ENCODE data around the gene NUDT22. TPM values are rescaled to one million over a fixed set of nuclear protein-coding genes. Genes with fewer than 3 reads are reported as not detected.

NUDT22 gene
- total RNA-seq, 2 experiments from 2014 or later, result 83.8 to 84.1 TPM

DNA sequence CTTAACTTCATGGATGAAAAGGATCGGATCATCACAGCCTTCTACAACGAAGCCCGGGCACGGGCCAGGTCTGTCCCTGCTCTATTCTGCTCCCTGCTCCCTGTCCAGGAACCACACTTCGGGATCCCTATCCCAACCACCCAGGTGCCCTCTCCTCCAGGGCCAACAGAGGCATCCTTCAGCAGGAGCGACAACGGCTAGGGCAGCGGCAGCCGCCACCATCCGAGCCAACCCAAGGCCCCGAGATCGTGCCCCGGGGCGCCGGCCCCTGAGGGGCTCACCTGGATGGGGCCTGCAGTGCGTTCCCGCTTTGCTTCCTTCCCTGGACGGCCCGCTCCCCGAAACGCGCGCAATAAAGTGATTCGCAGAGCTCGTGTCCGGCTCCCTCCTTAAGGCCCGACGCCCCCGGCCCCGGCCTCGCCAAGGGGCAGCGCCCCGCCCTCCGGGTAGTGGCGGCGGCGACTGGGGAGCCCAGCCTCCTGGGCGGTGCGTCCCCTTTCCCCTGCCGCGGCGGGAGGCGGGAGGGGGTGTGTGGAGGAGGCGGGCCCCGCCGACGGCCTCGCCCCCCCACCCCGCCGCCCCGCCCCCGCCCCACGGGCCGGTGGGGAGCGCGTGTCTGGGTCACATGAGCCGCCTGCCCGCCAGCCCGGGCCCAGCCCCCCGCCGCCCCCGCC lies 8.0 kb downstream of the NUDT22 start, which contains the start of gene VEGFB:
TSS of gene VEGFB (plus strand) at position 672 of the 674 bp plus-strand sequence. CDS start 250 bp downstream, outside the sequence.
- Mint-ChIP-seq H3K4me3 (peak within 1 kb of the TSS; percentile 81), H3K36me3 (peaks cover 3% of the 10 kb centered on the region), H3K27ac (peak within 1 kb of the TSS; percentile 73), H3K4me1 (peaks cover 43% of the 10 kb centered on the region), H3K9me3 (ENCODE audit: low read depth) (no peaks in the 10 kb centered on the region), H3K27me3 (no peaks in the 10 kb centered on the region)
- DNase-seq (peak; percentile 80), ATAC-seq (peak; percentile 57)
- CTCF ChIA-PET, result interaction anchor here (0.7 to 1.6 kb wide), 2 partner anchors 30 to 43 kb away, joined by 3 to 5 read pairs; no protein-coding TSS in a partner anchor

DNA sequence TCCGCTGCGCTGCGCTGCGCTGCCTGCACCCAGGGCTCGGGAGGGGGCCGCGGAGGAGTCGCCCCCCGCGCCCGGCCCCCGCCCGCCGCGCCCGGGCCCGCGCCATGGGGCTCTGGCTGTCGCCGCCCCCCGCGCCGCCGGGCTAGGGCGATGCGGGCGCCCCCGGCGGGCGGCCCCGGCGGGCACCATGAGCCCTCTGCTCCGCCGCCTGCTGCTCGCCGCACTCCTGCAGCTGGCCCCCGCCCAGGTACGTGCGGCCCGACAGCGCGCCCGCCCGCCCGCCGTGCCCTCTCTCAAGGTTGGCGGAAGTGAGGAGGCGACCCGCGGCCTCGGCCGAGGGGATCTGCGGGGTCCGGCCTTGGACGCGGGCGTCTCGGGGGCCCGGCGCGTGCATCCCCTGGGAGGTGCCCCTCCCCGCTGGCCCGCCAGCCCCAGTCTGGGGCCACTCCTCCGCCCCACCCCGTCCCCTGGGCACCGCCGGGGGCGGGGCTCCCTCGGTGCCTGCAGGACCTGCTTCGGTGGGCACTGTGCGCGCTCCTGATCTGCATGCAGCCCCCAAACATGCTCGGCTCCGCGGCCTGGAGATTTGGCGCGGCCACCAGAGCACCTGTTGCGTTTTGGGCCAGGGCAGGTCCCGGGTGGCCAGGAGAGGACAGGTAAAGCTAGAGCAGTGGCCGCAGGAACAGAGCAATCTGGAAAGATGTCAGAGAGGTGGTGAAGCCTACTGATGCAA lies 8.7 kb downstream of the NUDT22 start:
- H3K9me3 Mint-ChIP-seq (ENCODE audit: low read depth), result no peaks in the 10 kb centered on the region
- peak; percentile 69 for DNase-seq
- peak overlapping the region; percentile 81 for H3K4me3 Mint-ChIP-seq
- H3K27me3 Mint-ChIP-seq, result no peaks in the 10 kb centered on the region
- peak; percentile 48 for ATAC-seq
- peaks cover 3% of the 10 kb centered on the region for H3K36me3 Mint-ChIP-seq
- CTCF ChIA-PET, result interaction anchor here (0.6 to 2.3 kb wide), 3 partner anchors 17 to 44 kb away, joined by 3 to 7 read pairs (median 6); no protein-coding TSS in a partner anchor
- H3K4me1 Mint-ChIP-seq, result peaks cover 38% of the 10 kb centered on the region
- peak overlapping the region; percentile 73 for H3K27ac Mint-ChIP-seq

DNA sequence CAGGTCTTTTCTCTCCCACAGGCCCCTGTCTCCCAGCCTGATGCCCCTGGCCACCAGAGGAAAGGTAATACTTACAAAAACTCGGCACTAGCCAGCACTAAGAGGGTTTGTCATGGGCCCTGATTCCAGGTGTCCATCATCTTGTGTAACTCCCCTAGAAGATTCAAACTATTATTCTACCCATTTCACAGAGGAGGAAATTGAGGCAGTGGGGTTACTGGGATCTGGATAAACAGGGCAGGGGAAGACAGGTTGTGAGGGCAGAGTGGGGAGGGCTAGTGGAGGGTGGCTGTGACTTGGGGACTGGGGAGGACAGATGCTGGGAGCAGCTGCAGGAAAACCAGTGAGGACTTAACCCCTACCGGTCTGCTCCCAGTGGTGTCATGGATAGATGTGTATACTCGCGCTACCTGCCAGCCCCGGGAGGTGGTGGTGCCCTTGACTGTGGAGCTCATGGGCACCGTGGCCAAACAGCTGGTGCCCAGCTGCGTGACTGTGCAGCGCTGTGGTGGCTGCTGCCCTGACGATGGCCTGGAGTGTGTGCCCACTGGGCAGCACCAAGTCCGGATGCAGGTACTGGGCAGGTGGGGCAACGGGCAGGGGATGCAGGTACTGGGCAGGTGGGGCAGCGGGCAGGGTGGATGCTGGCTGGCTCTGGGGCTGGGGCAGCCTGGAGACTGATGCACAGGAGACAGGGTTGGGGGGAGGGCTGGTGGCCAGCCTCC lies 9.5 kb downstream of the NUDT22 start:
- no peak for ATAC-seq
- CTCF ChIA-PET, result interaction anchor here (0.7 to 2.3 kb wide), 3 partner anchors 31 to 69 kb away, joined by 3 to 7 read pairs (median 3); no protein-coding TSS in a partner anchor
- peak overlapping the region; percentile 81 for H3K4me3 Mint-ChIP-seq
- H3K27ac Mint-ChIP-seq, result peak overlapping the region; percentile 73
- DNase-seq, result no peak
- peaks cover 3% of the 10 kb centered on the region for H3K36me3 Mint-ChIP-seq
- H3K9me3 Mint-ChIP-seq (ENCODE audit: low read depth), result no peaks in the 10 kb centered on the region
- no peaks in the 10 kb centered on the region for H3K27me3 Mint-ChIP-seq
- peaks cover 44% of the 10 kb centered on the region for H3K4me1 Mint-ChIP-seq

DNA sequence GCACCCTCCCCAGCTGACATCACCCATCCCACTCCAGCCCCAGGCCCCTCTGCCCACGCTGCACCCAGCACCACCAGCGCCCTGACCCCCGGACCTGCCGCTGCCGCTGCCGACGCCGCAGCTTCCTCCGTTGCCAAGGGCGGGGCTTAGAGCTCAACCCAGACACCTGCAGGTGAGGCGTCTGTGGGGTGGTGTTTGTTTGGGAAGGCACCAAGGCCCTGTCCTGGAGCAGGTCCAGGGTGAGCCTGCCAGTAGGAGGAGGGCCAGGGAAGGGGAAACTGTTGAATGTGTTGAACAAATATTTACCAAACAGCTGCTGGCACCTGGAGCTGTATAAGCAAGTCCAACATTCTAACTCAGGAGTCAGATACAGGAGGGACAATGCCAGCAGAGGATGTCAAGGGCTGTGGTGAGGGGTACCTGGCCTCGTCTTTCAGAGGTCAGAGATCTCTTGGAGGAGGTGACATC lies 11.4 kb downstream of the NUDT22 start:
- DNase-seq, result no peak
- ATAC-seq, result no peak
- CTCF ChIA-PET, result interaction anchor here (1.3 kb wide), 1 partner anchor 11 kb away, joined by 6 read pairs; the partner anchor contains the start of genes NUDT22 and TRPT1
- Mint-ChIP-seq H3K4me3 (no peak overlapping the region), H3K36me3 (peaks cover 3% of the 10 kb centered on the region), H3K9me3 (ENCODE audit: low read depth) (no peaks in the 10 kb centered on the region), H3K27ac (no peak overlapping the region), H3K27me3 (no peaks in the 10 kb centered on the region), H3K4me1 (peaks cover 38% of the 10 kb centered on the region)

DNA sequence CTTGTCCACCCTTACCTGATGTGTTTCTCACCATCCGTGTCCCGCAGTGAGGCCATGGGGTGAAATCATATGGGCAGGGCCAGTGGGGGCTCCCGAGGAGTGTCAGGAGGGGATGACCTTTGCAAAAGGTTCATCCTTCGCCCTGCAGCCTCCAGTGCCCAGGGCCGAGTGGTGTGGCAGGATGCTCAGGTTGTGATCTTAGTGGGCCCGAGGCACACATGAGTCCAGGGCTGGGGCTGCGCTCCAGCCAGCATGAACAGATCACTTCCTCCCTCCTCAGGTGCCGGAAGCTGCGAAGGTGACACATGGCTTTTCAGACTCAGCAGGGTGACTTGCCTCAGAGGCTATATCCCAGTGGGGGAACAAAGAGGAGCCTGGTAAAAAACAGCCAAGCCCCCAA lies 12.0 kb downstream of the NUDT22 start:
- ATAC-seq (no peak), DNase-seq (no peak)
- Mint-ChIP-seq H3K9me3 (ENCODE audit: low read depth) (no peaks in the 10 kb centered on the region), H3K27ac (peak overlapping the region; percentile 21), H3K36me3 (peaks cover 3% of the 10 kb centered on the region), H3K4me3 (no peak overlapping the region), H3K27me3 (no peaks in the 10 kb centered on the region), H3K4me1 (peaks cover 41% of the 10 kb centered on the region)
- CTCF ChIA-PET, result interaction anchor here (2.7 kb wide), 1 partner anchor 11 kb away, joined by 9 read pairs; the partner anchor contains the start of genes NUDT22 and TRPT1

DNA sequence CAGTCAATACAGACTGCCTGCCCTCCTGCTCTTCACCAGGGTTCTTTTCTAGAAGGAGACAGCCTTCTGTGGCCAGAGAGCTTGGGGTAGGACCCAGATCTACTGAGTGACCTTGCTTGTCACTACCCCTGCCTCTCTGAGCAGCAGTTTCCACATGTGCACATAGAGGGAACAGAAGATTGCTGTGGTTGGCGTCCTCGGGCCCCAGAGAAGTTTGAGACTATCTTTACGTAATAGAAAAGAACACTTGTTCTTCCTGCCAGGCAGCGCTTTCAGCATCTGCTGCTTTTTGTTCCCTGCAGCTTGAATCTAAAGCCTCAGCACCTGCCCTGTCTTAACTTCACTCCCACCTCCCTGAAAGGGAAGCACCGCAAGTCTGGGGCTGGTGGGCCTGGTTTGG lies 12.9 kb downstream of the NUDT22 start:
- Mint-ChIP-seq H3K9me3 (ENCODE audit: low read depth) (no peaks in the 10 kb centered on the region), H3K4me3 (no peak overlapping the region), H3K27ac (peak overlapping the region; percentile 44), H3K4me1 (peaks cover 46% of the 10 kb centered on the region), H3K36me3 (peaks cover 3% of the 10 kb centered on the region), H3K27me3 (no peaks in the 10 kb centered on the region)
- CTCF ChIA-PET, result interaction anchor here (1.5 to 5.4 kb wide), 4 partner anchors 12 to 66 kb away, joined by 3 to 37 read pairs (median 12); partner anchors contain the start of genes ESRRA, FERMT3, NUDT22 and PLCB3
- ATAC-seq (no peak), DNase-seq (no peak)

DNA sequence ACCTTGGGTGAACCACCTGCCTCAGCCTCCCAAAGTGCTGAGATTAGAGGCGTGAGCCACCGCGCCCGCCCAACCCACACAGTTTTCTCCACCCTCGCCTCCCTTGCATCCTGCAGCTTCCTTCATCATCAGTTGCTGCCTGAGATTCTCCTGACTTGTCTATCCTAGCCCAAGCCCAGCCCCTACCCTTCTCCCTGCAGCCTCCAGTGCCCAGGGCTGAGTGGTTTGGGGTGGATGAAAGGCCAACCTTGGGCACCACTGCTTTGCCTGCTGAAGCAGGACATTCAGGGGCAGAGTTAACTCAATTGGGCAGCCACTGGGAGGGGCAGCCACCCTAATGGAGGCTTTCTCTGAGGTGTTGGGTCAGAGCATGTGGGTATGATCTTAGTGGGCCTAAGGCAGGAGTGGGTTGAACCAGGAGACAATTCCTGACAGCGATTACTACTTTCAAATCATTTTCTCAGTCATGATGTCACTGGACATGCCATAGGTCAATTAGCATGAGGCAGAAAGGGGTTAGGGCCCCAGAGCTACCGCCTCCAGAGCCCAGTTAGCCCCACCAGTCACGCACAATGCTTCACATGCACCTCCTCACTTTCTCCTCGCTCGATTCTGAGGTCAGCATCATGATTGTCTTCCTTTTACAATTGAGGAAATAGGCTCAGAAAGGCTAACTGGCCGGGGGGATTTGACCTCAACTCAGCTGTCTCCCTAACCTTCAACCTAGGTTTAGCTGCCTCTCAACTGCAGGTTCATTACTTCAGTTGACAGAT lies 13.8 kb downstream of the NUDT22 start:
- H3K4me3 Mint-ChIP-seq, result peak overlapping the region; percentile 83
- no peaks in the 10 kb centered on the region for H3K27me3 Mint-ChIP-seq
- CTCF ChIA-PET, result interaction anchor here (1.5 to 5.4 kb wide), 4 partner anchors 11 to 65 kb away, joined by 3 to 37 read pairs (median 12); partner anchors contain the start of genes ESRRA, FERMT3, NUDT22 and PLCB3
- peaks cover 50% of the 10 kb centered on the region for H3K4me1 Mint-ChIP-seq
- H3K9me3 Mint-ChIP-seq (ENCODE audit: low read depth), result no peaks in the 10 kb centered on the region
- peaks cover 3% of the 10 kb centered on the region for H3K36me3 Mint-ChIP-seq
- DNase-seq (no peak), ATAC-seq (no peak)
- H3K27ac Mint-ChIP-seq, result peak overlapping the region; percentile 95

DNA sequence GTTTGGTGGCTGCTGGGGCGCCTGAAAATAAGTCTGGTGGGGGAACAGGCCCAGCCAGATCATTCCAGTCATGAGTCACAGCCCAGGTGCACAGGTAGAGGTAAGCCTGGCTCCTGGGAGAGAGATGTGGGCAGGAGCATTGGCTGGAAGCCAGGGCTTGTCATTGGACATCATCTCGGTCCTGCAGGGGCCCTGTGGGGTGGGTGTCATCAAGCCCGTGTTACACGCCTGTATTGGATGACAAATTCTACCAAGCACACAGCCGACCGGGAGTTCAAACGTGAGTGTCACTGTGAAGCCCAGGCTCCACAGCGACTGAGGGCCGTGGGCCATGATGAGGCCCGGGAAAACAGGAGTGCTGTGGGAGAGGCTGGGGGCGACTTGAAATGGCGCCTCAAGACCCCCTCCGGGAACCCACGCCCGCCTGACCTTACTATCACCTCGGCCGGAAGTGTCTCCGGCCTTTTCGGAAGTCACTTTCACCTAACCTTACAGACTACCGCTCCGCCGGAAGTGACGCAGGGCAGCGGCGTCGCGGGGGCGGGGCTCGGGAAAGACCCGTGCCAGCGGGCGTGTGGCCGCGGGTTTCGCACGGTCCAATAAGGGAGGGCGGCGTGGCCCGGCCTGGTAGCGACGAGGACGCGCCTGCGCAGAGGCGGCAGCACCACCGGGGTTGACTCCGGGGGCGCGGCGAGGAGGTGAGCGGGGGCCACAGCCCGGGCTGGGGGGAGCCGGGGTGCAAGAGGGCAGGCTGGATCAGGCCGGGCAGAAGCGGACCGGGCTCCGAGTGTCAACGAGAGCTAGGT lies 14.6 kb downstream of the NUDT22 start, which contains the start of gene FKBP2:
TSS of gene FKBP2 (plus strand) at position 661 of the 806 bp plus-strand sequence. CDS start 1,293 bp downstream, outside the sequence.
- Mint-ChIP-seq H3K36me3 (peaks cover 3% of the 10 kb centered on the region), H3K4me3 (peak within 1 kb of the TSS; percentile 83), H3K9me3 (ENCODE audit: low read depth) (no peaks in the 10 kb centered on the region), H3K27ac (peak within 1 kb of the TSS; percentile 95), H3K27me3 (no peaks in the 10 kb centered on the region), H3K4me1 (peaks cover 47% of the 10 kb centered on the region)
- ATAC-seq (peak; percentile 75), DNase-seq (peak; percentile 98)
- CTCF ChIA-PET, result interaction anchor here (0.6 to 12.3 kb wide), 16 partner anchors 9 to 1613 kb away, joined by 3 to 146 read pairs (median 6); partner anchors contain the start of genes CATSPERZ, ESRRA, FERMT3 and NUDT22

DNA sequence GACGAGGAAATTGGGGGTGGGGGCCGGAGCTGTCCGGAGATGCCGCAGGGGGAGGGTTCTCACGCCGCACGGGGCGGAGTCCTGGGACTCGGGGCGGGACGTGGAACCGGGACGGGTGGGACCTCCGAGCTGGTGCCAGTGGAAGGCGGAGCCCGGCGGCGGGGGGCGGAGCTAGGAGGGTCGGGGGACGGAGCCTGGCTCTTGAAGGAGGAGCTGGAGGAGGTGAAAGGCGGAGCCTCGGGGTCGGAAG lies 15.1 kb downstream of the NUDT22 start:
- ATAC-seq (peak; percentile 85), DNase-seq (no peak)
- no peaks in the 10 kb centered on the region for H3K27me3 Mint-ChIP-seq
- CTCF ChIA-PET, result interaction anchor here (0.6 to 12.3 kb wide), 14 partner anchors 9 to 1613 kb away, joined by 3 to 146 read pairs (median 6); partner anchors contain the start of genes CATSPERZ, ESRRA, FERMT3 and NUDT22
- peak overlapping the region; percentile 95 for H3K27ac Mint-ChIP-seq
- H3K4me1 Mint-ChIP-seq, result peaks cover 45% of the 10 kb centered on the region
- H3K36me3 Mint-ChIP-seq, result peaks cover 3% of the 10 kb centered on the region
- peak overlapping the region; percentile 83 for H3K4me3 Mint-ChIP-seq
- H3K9me3 Mint-ChIP-seq (ENCODE audit: low read depth), result no peaks in the 10 kb centered on the region

DNA sequence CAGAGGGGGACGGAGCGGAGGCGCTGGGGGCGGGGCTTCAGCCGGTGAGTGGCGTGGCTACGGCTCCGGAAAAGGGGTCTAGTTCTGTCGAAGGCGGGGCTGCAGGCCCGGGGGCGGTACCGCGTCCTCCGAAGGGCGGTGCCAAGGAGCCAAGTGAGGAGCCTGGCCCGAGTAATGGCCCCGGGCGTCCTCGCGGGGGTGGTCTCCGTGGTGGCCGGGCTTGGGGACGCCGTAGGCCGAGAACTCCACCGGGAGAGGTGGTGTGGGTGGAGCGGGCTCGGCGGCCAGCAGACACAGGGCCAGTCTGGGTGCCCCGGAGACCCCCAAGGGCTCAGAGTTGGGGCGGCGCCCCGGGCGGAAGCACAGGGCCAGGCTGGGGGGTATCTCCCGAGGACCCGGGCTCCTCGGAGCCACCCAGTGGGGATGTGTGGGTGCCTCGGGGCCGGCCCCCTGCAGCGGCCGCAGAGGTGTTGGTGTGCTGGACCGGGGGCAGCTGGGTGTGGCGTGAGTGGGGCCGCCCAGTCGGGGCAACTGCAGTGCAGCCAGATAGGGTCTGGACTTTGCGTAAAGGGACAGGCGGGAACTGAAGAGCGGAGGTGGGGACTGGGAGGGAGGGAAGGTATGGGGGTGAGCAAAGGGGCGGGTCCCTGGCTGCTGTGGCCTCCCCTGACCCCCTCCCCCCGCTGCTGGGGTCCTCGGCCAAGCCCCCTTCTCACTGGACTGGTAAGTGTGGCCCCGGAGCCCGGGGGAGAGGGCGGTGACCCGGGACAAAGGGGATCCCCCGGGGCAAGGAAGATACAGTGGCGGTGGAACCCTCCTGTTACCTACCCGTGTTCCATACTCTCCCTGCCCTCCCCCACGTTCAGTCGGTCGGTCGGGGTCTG lies 15.7 kb downstream of the NUDT22 start:
- peaks cover 45% of the 10 kb centered on the region for H3K4me1 Mint-ChIP-seq

More for the DNA sequence above, 15.7 kb downstream of the NUDT22 start:
- DNase-seq (peak; percentile 100), ATAC-seq (peak; percentile 7)
- Mint-ChIP-seq H3K4me3 (peak overlapping the region; percentile 83), H3K9me3 (ENCODE audit: low read depth) (no peaks in the 10 kb centered on the region), H3K27ac (peak overlapping the region; percentile 95), H3K36me3 (peaks cover 3% of the 10 kb centered on the region), H3K27me3 (no peaks in the 10 kb centered on the region)
- CTCF ChIA-PET, result interaction anchor here (0.6 to 12.3 kb wide), 17 partner anchors 9 to 1614 kb away, joined by 3 to 146 read pairs (median 6); partner anchors contain the start of genes CATSPERZ, ESRRA, FERMT3 and NUDT22
